GM12878 (cell line): ENCODE results near the gene XNDC1N.
"Not testable (repeated sequence)": the region's sequence is repeated elsewhere in the genome, so short reads cannot be mapped to it uniquely, and the experiment has no call there.

ENCODE experiments used
- ATF2 ChIP-seq: IDR thresholded peaks from 2 replicates; pipeline ENCODE4 v1.6.1; 2012; ENCODE audit warnings: low read length, inconsistent platforms
- BHLHE40 ChIP-seq, 2 experiments: fragments of 450-650 bp in 1 of 2; IDR thresholded peaks; 2 replicates each; pipeline ENCODE4 v1.6.1; 2011 to 2017; ENCODE audit warnings: low read depth in 2 of 2, borderline replicate concordance in 1 of 2, improper control_type of control experiment in 1 of 2, low read length in 1 of 2, mild to moderate bottlenecking in 1 of 2
- ESRRA ChIP-seq: IDR thresholded peaks from 2 replicates; pipeline ENCODE4 v1.6.1; 2012; ENCODE audit warnings: mild to moderate bottlenecking, low read length, improper control_type of control experiment
- SMC3 ChIP-seq: IDR thresholded peaks from 2 replicates; pipeline ENCODE4 v1.6.1; 2011; ENCODE audit warnings: low read length, improper control_type of control experiment, borderline replicate concordance
- ZNF274 ChIP-seq: IDR thresholded peaks from one replicate; pipeline ENCODE4 v1.8.0; 2011; ENCODE audit not compliant: insufficient read length, insufficient read depth
- TF ChIP-seq, protein P1 (sequence below), 3 experiments: IDR thresholded peaks in 2 of 3; conservative IDR thresholded peaks in 1 of 3; 2 replicates each; pipeline ENCODE4 v1.5.1; 2011; ENCODE audit warnings: low read depth in 3 of 3, low read length in 3 of 3, mild to moderate bottlenecking in 3 of 3, control low read depth in 2 of 3, moderate library complexity in 2 of 3, inconsistent platforms in 1 of 3, mixed read lengths in 1 of 3; ENCODE audit not compliant: control insufficient read depth in 2 of 3, insufficient read depth in 1 of 3; ENCODE audit errors: extremely low read depth in 1 of 3
- TF ChIP-seq, protein P2 (sequence below): fragments of 450-650 bp; IDR thresholded peaks from 2 replicates; pipeline ENCODE4 v1.6.1; 2016; ENCODE audit warnings: mild to moderate bottlenecking, moderate library complexity, borderline replicate concordance

DNA sequence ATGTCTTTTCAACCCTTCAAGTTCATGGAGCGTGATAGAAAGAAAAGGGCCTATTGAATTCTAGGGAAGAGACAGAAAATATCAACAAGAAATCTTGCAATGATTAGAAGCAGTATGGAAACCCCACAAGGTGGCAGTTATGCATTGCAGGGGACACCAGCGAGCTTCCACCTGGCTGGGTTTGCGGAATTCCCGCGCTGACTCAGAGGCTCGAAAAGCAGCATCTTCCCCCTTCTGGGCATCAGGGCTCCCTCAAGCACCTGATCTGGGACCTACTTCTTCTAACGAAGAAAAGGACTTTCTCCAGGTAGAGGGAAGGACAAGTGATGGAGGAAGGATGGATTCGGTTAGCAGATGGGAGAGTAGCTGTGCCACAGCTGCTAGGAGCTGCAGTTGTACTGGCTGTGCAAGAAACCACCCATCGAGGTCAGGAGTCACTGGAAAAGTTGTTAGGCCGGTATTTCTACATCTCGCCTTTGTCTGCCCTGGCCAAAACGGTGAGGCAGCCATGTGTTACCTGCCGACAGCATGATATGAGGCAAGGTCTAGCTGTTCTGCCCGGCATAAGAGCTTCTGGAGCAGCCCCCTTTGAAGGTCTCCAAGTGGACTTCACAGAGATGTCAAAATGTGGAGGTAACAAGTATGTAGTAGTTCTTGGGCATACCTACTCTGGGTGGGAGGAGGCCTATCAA, 39.1 kb downstream of the XNDC1N start:
- TF ChIP-seq, protein P1, sequence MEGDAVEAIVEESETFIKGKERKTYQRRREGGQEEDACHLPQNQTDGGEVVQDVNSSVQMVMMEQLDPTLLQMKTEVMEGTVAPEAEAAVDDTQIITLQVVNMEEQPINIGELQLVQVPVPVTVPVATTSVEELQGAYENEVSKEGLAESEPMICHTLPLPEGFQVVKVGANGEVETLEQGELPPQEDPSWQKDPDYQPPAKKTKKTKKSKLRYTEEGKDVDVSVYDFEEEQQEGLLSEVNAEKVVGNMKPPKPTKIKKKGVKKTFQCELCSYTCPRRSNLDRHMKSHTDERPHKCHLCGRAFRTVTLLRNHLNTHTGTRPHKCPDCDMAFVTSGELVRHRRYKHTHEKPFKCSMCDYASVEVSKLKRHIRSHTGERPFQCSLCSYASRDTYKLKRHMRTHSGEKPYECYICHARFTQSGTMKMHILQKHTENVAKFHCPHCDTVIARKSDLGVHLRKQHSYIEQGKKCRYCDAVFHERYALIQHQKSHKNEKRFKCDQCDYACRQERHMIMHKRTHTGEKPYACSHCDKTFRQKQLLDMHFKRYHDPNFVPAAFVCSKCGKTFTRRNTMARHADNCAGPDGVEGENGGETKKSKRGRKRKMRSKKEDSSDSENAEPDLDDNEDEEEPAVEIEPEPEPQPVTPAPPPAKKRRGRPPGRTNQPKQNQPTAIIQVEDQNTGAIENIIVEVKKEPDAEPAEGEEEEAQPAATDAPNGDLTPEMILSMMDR (IDR thresholded peaks at IDR 0.05 in 2 of 3, conservative IDR thresholded peaks at IDR 0.05 in 1 of 3; ENCODE audit: control insufficient read depth in 2 of 3, extremely low read depth in 1 of 3, insufficient read depth in 1 of 3, low read depth in 3 of 3, low read length in 3 of 3) = not testable (repeated sequence)
- TF ChIP-seq ZNF274; ESRRA; BHLHE40 (IDR thresholded peaks at IDR 0.05; ENCODE audit: borderline replicate concordance in 1 of 2, low read depth in 2 of 2, low read length in 1 of 2); ATF2; SMC3: not testable (repeated sequence)
- TF ChIP-seq, protein P2, sequence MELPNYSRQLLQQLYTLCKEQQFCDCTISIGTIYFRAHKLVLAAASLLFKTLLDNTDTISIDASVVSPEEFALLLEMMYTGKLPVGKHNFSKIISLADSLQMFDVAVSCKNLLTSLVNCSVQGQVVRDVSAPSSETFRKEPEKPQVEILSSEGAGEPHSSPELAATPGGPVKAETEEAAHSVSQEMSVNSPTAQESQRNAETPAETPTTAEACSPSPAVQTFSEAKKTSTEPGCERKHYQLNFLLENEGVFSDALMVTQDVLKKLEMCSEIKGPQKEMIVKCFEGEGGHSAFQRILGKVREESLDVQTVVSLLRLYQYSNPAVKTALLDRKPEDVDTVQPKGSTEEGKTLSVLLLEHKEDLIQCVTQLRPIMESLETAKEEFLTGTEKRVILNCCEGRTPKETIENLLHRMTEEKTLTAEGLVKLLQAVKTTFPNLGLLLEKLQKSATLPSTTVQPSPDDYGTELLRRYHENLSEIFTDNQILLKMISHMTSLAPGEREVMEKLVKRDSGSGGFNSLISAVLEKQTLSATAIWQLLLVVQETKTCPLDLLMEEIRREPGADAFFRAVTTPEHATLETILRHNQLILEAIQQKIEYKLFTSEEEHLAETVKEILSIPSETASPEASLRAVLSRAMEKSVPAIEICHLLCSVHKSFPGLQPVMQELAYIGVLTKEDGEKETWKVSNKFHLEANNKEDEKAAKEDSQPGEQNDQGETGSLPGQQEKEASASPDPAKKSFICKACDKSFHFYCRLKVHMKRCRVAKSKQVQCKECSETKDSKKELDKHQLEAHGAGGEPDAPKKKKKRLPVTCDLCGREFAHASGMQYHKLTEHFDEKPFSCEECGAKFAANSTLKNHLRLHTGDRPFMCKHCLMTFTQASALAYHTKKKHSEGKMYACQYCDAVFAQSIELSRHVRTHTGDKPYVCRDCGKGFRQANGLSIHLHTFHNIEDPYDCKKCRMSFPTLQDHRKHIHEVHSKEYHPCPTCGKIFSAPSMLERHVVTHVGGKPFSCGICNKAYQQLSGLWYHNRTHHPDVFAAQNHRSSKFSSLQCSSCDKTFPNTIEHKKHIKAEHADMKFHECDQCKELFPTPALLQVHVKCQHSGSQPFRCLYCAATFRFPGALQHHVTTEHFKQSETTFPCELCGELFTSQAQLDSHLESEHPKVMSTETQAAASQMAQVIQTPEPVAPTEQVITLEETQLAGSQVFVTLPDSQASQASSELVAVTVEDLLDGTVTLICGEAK = not testable (repeated sequence)
